Cardiac fibroblast (primary cell): ENCODE results near the gene COMMD6.

ENCODE experiments used
- DNase-seq, 2 donors: peaks; one replicate each; pipeline versions ENCODE4 v3.0.0 to v3.0.0-alpha.2; 2010; ENCODE audit warnings: low read depth in 2 of 2
- H3K4me3 ChIP-seq, 2 donors: replicated peaks in 1 of 2; 1 replicate in 1 of 2; 2 replicates in 1 of 2; pipeline ENCODE4 v1.5.1; 2011; ENCODE audit warnings: low read depth in 2 of 2, low read length in 2 of 2, mild to moderate bottlenecking in 2 of 2, moderate library complexity in 1 of 2
- CTCF ChIP-seq: IDR thresholded peaks from one replicate; pipeline ENCODE4 v1.5.1; 2011; ENCODE audit warnings: low read depth, mild to moderate bottlenecking, low read length, inconsistent platforms

The COMMD6 gene

GRCh38 chr13:75485286-75486062 is 52.2 kb downstream of the COMMD6 start:
- TF ChIP-seq CTCF, result no peak
- no peak overlapping the region for H3K4me3 ChIP-seq
- peak; percentile 39 to 67 for DNase-seq

GRCh38 chr13:75482820-75483079 is 54.9 kb downstream of the COMMD6 start:
- no peak for DNase-seq
- no peak for TF ChIP-seq CTCF
- peak overlapping the region; percentile 77 to 80 for H3K4me3 ChIP-seq

- peak within 1 kb of the TSS; percentile 77 to 80 for H3K4me3 ChIP-seq
- TF ChIP-seq CTCF, result peak; percentile 81
- DNase-seq, result peak; percentile 89 to 96
Measured at GRCh38 chr13:75482070-75482819, 55.4 kb downstream of the COMMD6 start, which contains the start of gene TBC1D4. Gene TBC1D4 (minus strand): TSS chr13:75482169. CDS start chr13:75481767, 402 bp downstream.

- peak overlapping the region; percentile 77 to 80 for H3K4me3 ChIP-seq
- peak in 1 of 2 donors; percentile 38 for DNase-seq
- TF ChIP-seq CTCF, result no peak
Measured at GRCh38 chr13:75481176-75482069, 56.2 kb downstream of the COMMD6 start.

- TF ChIP-seq CTCF, result no peak
- DNase-seq, result peak; percentile 57 to 58
- peak overlapping the region; percentile 77 to 80 for H3K4me3 ChIP-seq
Measured at GRCh38 chr13:75480671-75481175, 56.9 kb downstream of the COMMD6 start.

- H3K4me3 ChIP-seq, result no peak overlapping the region
- DNase-seq, result no peak
- TF ChIP-seq CTCF, result no peak
Measured at GRCh38 chr13:75479102-75479740, 58.4 kb downstream of the COMMD6 start.
